H9 (cell line): ENCODE measurements around the gene EGLN1. TPM values are rescaled to one million over a fixed set of nuclear protein-coding genes. Genes with fewer than 3 reads are reported as not detected.

Experiments used
- DNase-seq: peaks from one replicate; pipeline ENCODE4 v3.0.0-alpha.2; 2017
- H2AFZ ChIP-seq: one replicate; pipeline ENCODE4 v1.6.1; 2013; ENCODE audit warnings: mild to moderate bottlenecking, low read length, control low read depth, moderate library complexity
- H2AK5ac ChIP-seq: 2 replicates; pipeline ENCODE4 v1.6.1; 2013; ENCODE audit warnings: low read length, control low read depth, mixed read lengths; ENCODE audit not compliant: insufficient read length
- H2BK120ac ChIP-seq: one replicate; pipeline ENCODE4 v1.6.1; 2013; ENCODE audit warnings: low read depth, mild to moderate bottlenecking, low read length, control low read depth, inconsistent platforms; ENCODE audit not compliant: poor library complexity, severe bottlenecking
- H2BK12ac ChIP-seq: 2 replicates; pipeline ENCODE4 v1.6.1; 2013; ENCODE audit warnings: low read length, control low read depth, mixed read lengths, low read depth; ENCODE audit not compliant: insufficient read length
- H2BK15ac ChIP-seq: 2 replicates; pipeline ENCODE4 v1.6.1; 2013; ENCODE audit warnings: low read depth, low read length, control low read depth
- H2BK20ac ChIP-seq: one replicate; pipeline ENCODE4 v1.6.1; 2013; ENCODE audit warnings: low read depth, mild to moderate bottlenecking, low read length, control low read depth, inconsistent platforms; ENCODE audit not compliant: poor library complexity, severe bottlenecking
- H2BK5ac ChIP-seq: 2 replicates; pipeline ENCODE4 v1.6.1; 2013; ENCODE audit warnings: low read length, control low read depth, mixed read lengths; ENCODE audit not compliant: insufficient read length
- H3K14ac ChIP-seq: 2 replicates; pipeline ENCODE4 v1.6.1; 2013; ENCODE audit warnings: low read length, control low read depth; ENCODE audit not compliant: insufficient read depth
- H3K18ac ChIP-seq: 2 replicates; pipeline ENCODE4 v1.6.1; 2013; ENCODE audit warnings: low read depth, mild to moderate bottlenecking, mixed read lengths, low read length, control low read depth; ENCODE audit not compliant: insufficient read length
- H3K23ac ChIP-seq: 2 replicates; pipeline ENCODE4 v1.6.1; 2013; ENCODE audit warnings: low read length, control low read depth, mixed read lengths, low read depth; ENCODE audit not compliant: insufficient read length
- H3K23me2 ChIP-seq: 2 replicates; pipeline ENCODE4 v1.6.1; 2013; ENCODE audit warnings: low read depth, mild to moderate bottlenecking, mixed read lengths, low read length, control low read depth; ENCODE audit not compliant: insufficient read length, poor library complexity, severe bottlenecking
- H3K27ac ChIP-seq: 2 replicates; pipeline ENCODE4 v1.5.1; 2013; ENCODE audit warnings: low read length, control low read depth, mixed read lengths, low read depth; ENCODE audit not compliant: insufficient read length
- H3K27me3 ChIP-seq: 2 replicates; pipeline ENCODE4 v1.6.1; 2013; ENCODE audit warnings: low read length, control low read depth, inconsistent platforms; ENCODE audit not compliant: insufficient read depth
- H3K4ac ChIP-seq: 2 replicates; pipeline ENCODE4 v1.6.1; 2013; ENCODE audit warnings: low read depth, mild to moderate bottlenecking, control low read depth, inconsistent platforms, low read length, moderate library complexity
- H3K4me1 ChIP-seq: 2 replicates; pipeline ENCODE4 v1.6.1; 2013; ENCODE audit warnings: low read length, control low read depth, inconsistent platforms; ENCODE audit not compliant: insufficient read depth
- H3K4me2 ChIP-seq: 2 replicates; pipeline ENCODE4 v1.6.1; 2013; ENCODE audit warnings: low read length, control low read depth, mixed read lengths; ENCODE audit not compliant: insufficient read length, insufficient read depth
- H3K56ac ChIP-seq: 2 replicates; pipeline ENCODE4 v1.6.1; 2013; ENCODE audit warnings: low read depth, mild to moderate bottlenecking, mixed read lengths, low read length, control low read depth; ENCODE audit not compliant: insufficient read length
- H3K79me1 ChIP-seq: 2 replicates; pipeline ENCODE4 v1.6.1; 2013; ENCODE audit warnings: low read depth, mild to moderate bottlenecking, moderate library complexity, low read length, control low read depth, inconsistent platforms; ENCODE audit not compliant: insufficient read depth, poor library complexity, severe bottlenecking
- H3K79me2 ChIP-seq: 2 replicates; pipeline ENCODE4 v1.6.1; 2013; ENCODE audit warnings: low read length, control low read depth, inconsistent platforms; ENCODE audit not compliant: insufficient read depth
- H3K9ac ChIP-seq: 2 replicates; pipeline ENCODE4 v1.6.1; 2013; ENCODE audit warnings: low read length, control low read depth, mixed read lengths; ENCODE audit not compliant: insufficient read length; ENCODE audit errors: extremely low read depth
- H3K9me3 ChIP-seq: one replicate; pipeline ENCODE4 v1.6.1; 2013; ENCODE audit warnings: low read depth, low read length, inconsistent platforms; ENCODE audit not compliant: control insufficient read depth
- H3T11ph ChIP-seq: one replicate; pipeline ENCODE4 v1.6.1; 2013; ENCODE audit warnings: mild to moderate bottlenecking, low read length, control low read depth, inconsistent platforms
- H4K20me1 ChIP-seq: one replicate; pipeline ENCODE4 v1.6.1; 2013; ENCODE audit not compliant: control insufficient read depth, insufficient read length, insufficient read depth
- H4K5ac ChIP-seq: 2 replicates; pipeline ENCODE4 v1.6.1; 2013; ENCODE audit warnings: low read depth, mild to moderate bottlenecking, mixed read lengths, low read length, control low read depth; ENCODE audit not compliant: insufficient read length
- H4K8ac ChIP-seq: replicated peaks from 2 replicates; pipeline ENCODE4 v1.6.1; 2013; ENCODE audit warnings: low read length, control low read depth, mixed read lengths, low read depth; ENCODE audit not compliant: insufficient read length
- H4K91ac ChIP-seq: 2 replicates; pipeline ENCODE4 v1.6.1; 2013; ENCODE audit warnings: low read depth, mild to moderate bottlenecking, moderate library complexity, mixed read lengths, low read length, control low read depth; ENCODE audit not compliant: insufficient read length
- H3K27ac Mint-ChIP-seq, 3 experiments: 2 replicates in 2 of 3; 3 replicates in 1 of 3; pipeline ENCODE4 v1.8.0; 2020 to 2021; ENCODE audit warnings: mixed read lengths in 3 of 3, mild to moderate bottlenecking in 1 of 3, moderate library complexity in 1 of 3
- H3K27me3 Mint-ChIP-seq: 2 replicates; pipeline ENCODE4 v1.8.0; 2021; ENCODE audit warnings: low read depth, mild to moderate bottlenecking, moderate library complexity, mixed read lengths
- H3K36me3 Mint-ChIP-seq, 3 experiments: 2 replicates in 2 of 3; 3 replicates in 1 of 3; pipeline ENCODE4 v1.8.0; 2020 to 2021; ENCODE audit warnings: low read depth in 3 of 3, mixed read lengths in 3 of 3; ENCODE audit not compliant: insufficient read depth in 1 of 3
- H3K4me1 Mint-ChIP-seq, 2 experiments: 2 replicates each; pipeline ENCODE4 v1.8.0; 2020; ENCODE audit warnings: mixed read lengths in 2 of 2
- H3K4me3 Mint-ChIP-seq, 2 experiments: 2 replicates in 1 of 2; 3 replicates in 1 of 2; pipeline ENCODE4 v1.8.0; 2020 to 2021; ENCODE audit warnings: mild to moderate bottlenecking in 2 of 2, mixed read lengths in 2 of 2, moderate library complexity in 1 of 2
- H3K9me3 Mint-ChIP-seq, 2 experiments: 2 replicates in 1 of 2; 3 replicates in 1 of 2; pipeline ENCODE4 v1.8.0; 2020; ENCODE audit warnings: mild to moderate bottlenecking in 2 of 2, mixed read lengths in 2 of 2, moderate library complexity in 1 of 2
- WGBS: extraction: QIAGEN DNeasy Blood & Tissue Kit; methylation state at CpG from one replicate; pipeline ENCODE4 v1.1.7; 2013; ENCODE audit warnings: missing lambda C conversion rate, low lambda C conversion rate, mixed read lengths; ENCODE audit not compliant: insufficient read length; ENCODE audit errors: extremely low coverage; 5-methylcytosine and 5-hydroxymethylcytosine counted together
- total RNA-seq: library from RNA; stranded (reverse); gene quantifications from 2 replicates; pipeline ENCODE4 v1.2.1, GENCODE V29; 2021
- TF ChIP-seq, protein P1 (sequence below): fragments of 200-600 bp; sonication (generic); conservative IDR thresholded peaks from 3 replicates; pipeline ENCODE4 v1.8.0; 2021; ENCODE audit warnings: antibody characterized with exemption, mild to moderate bottlenecking

Gene EGLN1
- total RNA-seq, 1 experiment from 2014 or later = 8.4 TPM

DNA sequence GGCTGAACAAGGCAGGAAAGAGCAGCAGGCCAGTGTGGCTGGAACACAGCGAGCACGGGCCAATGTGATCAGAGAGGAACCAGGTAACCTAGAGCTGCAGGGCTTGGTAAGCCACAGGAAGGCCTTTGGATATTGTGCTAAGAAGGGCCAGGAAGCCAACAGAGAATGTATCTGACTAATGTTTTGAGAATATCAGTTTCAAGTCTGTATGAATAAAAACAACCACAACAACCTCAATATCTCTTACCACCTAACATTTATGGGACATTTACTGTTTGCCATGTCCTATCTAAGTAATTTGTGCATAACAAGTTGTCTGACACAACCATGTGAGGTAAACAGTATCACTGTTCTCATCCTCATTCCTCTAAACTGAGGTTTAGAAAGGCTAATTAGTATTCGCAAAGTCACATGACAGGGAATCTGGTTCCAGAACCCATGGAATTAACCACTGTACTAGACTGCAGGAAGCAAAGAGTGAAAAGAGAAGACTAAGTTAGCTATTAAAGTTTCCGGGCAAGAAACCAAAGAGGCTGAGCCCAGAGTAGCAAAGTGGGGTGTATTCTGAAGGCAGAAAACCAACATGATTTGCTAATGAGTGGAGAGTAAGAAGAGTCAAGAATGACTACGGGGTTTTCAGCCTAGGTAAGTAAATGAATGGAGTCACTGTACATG lies 45.1 kb downstream of the EGLN1 start:
- Histone ChIP-seq H3K56ac (no peak overlapping the region), H3K23ac (no peak overlapping the region), H3K23me2 (no peaks in the 10 kb centered on the region), H2BK20ac (no peak overlapping the region), H3K79me1 (no peaks in the 10 kb centered on the region), H3K27me3 (no peaks in the 10 kb centered on the region), H3K9ac (no peak overlapping the region), H2BK120ac (no peak overlapping the region), H2BK12ac (no peak overlapping the region), H4K20me1 (no peaks in the 10 kb centered on the region), H3T11ph (no peak overlapping the region), H3K4me1 (no peaks in the 10 kb centered on the region), H4K5ac (no peak overlapping the region), H3K27ac (no peak overlapping the region), H2AK5ac (no peak overlapping the region), H3K4ac (no peak overlapping the region), H3K9me3 (no peaks in the 10 kb centered on the region), H2AFZ (no peak overlapping the region), H4K8ac (no peak overlapping the region), H2BK5ac (no peak overlapping the region), H3K4me2 (no peak overlapping the region), H3K18ac (no peak overlapping the region), H2BK15ac (no peak overlapping the region), H3K14ac (no peak overlapping the region), H3K79me2 (no peaks in the 10 kb centered on the region), H4K91ac (no peak overlapping the region)
- H3K27me3 Mint-ChIP-seq = no peaks in the 10 kb centered on the region
- H3K9me3 Mint-ChIP-seq = no peaks in the 10 kb centered on the region
- no peak overlapping the region for H3K4me3 Mint-ChIP-seq
- H3K27ac Mint-ChIP-seq = peak overlapping the region in 1 of 3 experiments; percentile 43; a peak in 3 of 7 replicates
- no CpG with 5 or more reads among the region's 5 CpGs for WGBS
- H3K36me3 Mint-ChIP-seq = no peaks in the 10 kb centered on the region
- H3K4me1 Mint-ChIP-seq = peaks cover 11 to 16% of the 10 kb centered on the region in 2 experiments
- TF ChIP-seq, protein P1, sequence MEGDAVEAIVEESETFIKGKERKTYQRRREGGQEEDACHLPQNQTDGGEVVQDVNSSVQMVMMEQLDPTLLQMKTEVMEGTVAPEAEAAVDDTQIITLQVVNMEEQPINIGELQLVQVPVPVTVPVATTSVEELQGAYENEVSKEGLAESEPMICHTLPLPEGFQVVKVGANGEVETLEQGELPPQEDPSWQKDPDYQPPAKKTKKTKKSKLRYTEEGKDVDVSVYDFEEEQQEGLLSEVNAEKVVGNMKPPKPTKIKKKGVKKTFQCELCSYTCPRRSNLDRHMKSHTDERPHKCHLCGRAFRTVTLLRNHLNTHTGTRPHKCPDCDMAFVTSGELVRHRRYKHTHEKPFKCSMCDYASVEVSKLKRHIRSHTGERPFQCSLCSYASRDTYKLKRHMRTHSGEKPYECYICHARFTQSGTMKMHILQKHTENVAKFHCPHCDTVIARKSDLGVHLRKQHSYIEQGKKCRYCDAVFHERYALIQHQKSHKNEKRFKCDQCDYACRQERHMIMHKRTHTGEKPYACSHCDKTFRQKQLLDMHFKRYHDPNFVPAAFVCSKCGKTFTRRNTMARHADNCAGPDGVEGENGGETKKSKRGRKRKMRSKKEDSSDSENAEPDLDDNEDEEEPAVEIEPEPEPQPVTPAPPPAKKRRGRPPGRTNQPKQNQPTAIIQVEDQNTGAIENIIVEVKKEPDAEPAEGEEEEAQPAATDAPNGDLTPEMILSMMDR = no peak
- no peak for DNase-seq
